Activated CD4-positive, alpha-beta T cell treated with anti-CD3 and anti-CD28 coated beads, Interleukin-2, amount 10 ng/mL, durations not matched to agents 24 days and 14 days (primary cell): ENCODE measurements around the gene DAGLA. TPM values are rescaled to one million over a fixed set of nuclear protein-coding genes. Genes with fewer than 3 reads are reported as not detected.

ENCODE experiments used
- DNase-seq: peaks from one replicate; pipeline ENCODE4 v3.0.0; 2022
- H3K27ac Mint-ChIP-seq: one replicate; pipeline ENCODE4 v1.8.0; 2022; ENCODE audit warnings: mild to moderate bottlenecking, mixed read lengths
- H3K27me3 Mint-ChIP-seq: one replicate; pipeline ENCODE4 v1.8.0; 2022; ENCODE audit warnings: mixed read lengths
- H3K36me3 Mint-ChIP-seq: one replicate; pipeline ENCODE4 v1.8.0; 2022; ENCODE audit warnings: low read depth, mild to moderate bottlenecking, mixed read lengths
- H3K4me1 Mint-ChIP-seq: one replicate; pipeline ENCODE4 v1.8.0; 2021; ENCODE audit warnings: mixed read lengths
- H3K4me3 Mint-ChIP-seq: one replicate; pipeline ENCODE4 v1.8.0; 2022; ENCODE audit warnings: mild to moderate bottlenecking, moderate library complexity, mixed read lengths
- H3K9me3 Mint-ChIP-seq: one replicate; pipeline ENCODE4 v1.8.0; 2021; ENCODE audit warnings: mixed read lengths
- intact Hi-C: fragments of 100-400 bp; cut with micrococcal nuclease; formaldehyde crosslinking; loops from one replicate; pipeline ENCODE4 v1.15.1; 2023
- total RNA-seq: library from RNA; stranded (reverse); gene quantifications from 2 replicates; pipeline ENCODE4 v1.2.3, GENCODE V29; 2022

DAGLA gene
- total RNA-seq, 1 donor from 2014 or later, result 0.14 TPM

DNA sequence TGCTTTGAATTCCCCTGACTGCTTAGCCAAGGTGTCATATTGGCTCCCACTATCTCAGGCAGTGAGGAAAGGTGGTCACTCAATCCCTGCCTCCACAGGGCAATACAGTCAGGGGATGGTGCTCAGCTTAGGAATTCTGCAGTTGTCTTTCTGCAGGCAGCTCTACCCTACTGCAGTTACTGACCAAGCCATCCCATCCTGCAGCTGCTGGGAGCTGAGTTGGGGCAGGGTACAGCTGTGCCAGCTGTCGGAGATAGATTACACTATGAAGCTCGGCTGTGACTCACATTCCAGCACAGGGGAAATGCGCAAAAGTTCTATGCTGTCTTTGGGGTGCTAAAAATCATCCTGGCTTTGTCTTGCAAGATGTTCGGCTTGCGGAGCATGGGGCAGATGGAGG is 4.4 kb upstream of the DAGLA start:
- no peak overlapping the region for H3K4me3 Mint-ChIP-seq
- peaks cover 2% of the 10 kb centered on the region for H3K4me1 Mint-ChIP-seq
- no peaks in the 10 kb centered on the region for H3K36me3 Mint-ChIP-seq
- intact Hi-C loops, result no loop called here
- H3K27ac Mint-ChIP-seq, result no peak overlapping the region
- DNase-seq, result no peak
- H3K27me3 Mint-ChIP-seq, result peaks cover 41% of the 10 kb centered on the region
- no peaks in the 10 kb centered on the region for H3K9me3 Mint-ChIP-seq

DNA sequence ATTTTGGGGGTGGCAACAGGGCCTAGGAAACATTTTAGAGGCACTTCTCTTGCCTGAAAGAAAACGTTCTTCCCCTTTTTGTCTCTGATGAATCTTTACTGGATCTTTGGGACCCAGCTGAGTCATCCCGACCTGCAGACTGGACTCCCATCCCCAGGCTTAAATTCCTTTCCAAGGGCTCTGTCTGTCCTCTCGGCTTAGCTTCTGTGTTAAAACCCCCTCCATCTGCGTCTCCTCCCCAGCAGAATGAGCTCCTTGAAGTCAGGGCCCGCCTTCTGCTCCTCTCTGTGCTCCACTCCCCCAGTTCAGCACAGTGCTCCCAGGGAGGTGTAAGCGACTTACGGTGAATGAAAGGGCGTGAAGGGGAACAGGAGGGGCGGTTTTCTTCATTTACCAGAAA is 895 bp upstream of the DAGLA start:
- no peaks in the 10 kb centered on the region for H3K36me3 Mint-ChIP-seq
- H3K27me3 Mint-ChIP-seq, result peaks cover 38% of the 10 kb centered on the region
- peak overlapping the region; percentile 33 for H3K4me3 Mint-ChIP-seq
- peaks cover 5% of the 10 kb centered on the region for H3K4me1 Mint-ChIP-seq
- no peaks in the 10 kb centered on the region for H3K9me3 Mint-ChIP-seq
- intact Hi-C loops, result no loop called here
- H3K27ac Mint-ChIP-seq, result peak overlapping the region; percentile 38
- DNase-seq, result no peak

DNA sequence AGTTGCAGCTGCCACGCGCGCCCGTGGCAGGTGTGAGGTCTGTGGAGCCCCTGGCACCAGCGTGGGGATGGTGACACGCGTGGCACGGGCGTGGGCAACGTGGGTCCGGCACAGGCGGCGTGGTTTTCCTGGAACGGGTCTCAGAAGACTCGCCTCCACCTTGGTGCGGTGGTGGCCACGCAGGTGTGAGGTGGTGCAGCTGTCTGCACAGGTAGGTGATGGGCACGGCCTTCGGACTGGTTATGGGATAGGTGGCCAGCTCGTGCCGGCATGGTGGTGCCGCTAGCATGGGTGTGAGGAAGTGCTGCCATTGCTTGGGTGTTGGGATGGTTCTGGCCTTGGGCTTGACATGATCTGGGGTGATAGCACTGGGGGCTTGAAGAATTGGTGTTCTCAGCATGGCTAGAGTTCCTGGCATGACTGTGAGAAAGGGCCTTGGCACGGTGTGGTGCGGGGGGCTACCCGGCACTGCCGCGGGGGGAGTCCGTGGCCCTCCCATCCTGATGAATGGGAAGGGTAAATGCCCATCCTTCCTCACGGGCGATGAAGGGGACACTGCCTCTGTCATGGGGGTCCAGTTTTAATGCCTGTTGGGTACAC is 531 bp downstream of the DAGLA start:
- H3K36me3 Mint-ChIP-seq, result no peaks in the 10 kb centered on the region
- H3K27me3 Mint-ChIP-seq, result peaks cover 29% of the 10 kb centered on the region
- intact Hi-C loops, result loop anchor here (1.0 kb wide), 1 partner anchor 53 kb away; no protein-coding TSS in a partner anchor
- DNase-seq, result peak; percentile 58
- H3K4me1 Mint-ChIP-seq, result peaks cover 5% of the 10 kb centered on the region
- no peaks in the 10 kb centered on the region for H3K9me3 Mint-ChIP-seq
- H3K27ac Mint-ChIP-seq, result peak overlapping the region; percentile 9
- peak overlapping the region; percentile 75 for H3K4me3 Mint-ChIP-seq

DNA sequence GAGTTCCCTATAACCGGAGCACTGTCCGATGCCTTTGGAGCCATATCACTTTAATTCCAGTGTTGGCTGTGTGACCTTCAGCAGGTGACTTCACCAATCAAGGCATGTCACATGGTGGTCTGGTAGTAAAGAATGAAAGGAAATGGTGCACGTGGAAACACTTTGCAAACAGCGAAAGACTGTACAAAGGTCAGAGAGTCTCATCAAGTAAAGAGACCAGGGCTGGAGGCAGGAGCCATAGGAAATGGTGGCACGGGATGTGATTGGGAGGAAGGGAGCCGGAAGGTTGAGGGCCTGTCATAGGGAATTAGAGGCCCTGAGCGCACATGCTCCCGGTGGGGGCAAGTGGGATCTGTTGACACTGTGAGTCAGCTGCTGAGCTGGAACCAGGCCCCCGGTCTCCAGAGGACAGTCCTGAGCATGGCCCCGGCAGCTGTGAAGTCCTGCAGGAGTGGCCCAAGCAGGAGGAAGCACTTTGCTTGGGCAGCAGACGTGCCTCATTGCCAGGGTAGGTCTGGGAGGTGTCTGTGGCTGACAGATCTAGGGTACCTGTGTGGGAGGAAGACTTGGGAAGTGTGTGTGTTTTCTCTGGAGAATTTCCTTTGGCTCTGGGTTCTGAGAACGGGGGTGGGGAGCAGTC is 2.0 kb downstream of the DAGLA start:
- no peaks in the 10 kb centered on the region for H3K36me3 Mint-ChIP-seq
- H3K4me1 Mint-ChIP-seq, result peaks cover 5% of the 10 kb centered on the region
- peak; percentile 58 for DNase-seq
- H3K27ac Mint-ChIP-seq, result no peak overlapping the region
- no peak overlapping the region for H3K4me3 Mint-ChIP-seq
- no peaks in the 10 kb centered on the region for H3K9me3 Mint-ChIP-seq
- intact Hi-C loops, result no loop called here
- peaks cover 27% of the 10 kb centered on the region for H3K27me3 Mint-ChIP-seq

DNA sequence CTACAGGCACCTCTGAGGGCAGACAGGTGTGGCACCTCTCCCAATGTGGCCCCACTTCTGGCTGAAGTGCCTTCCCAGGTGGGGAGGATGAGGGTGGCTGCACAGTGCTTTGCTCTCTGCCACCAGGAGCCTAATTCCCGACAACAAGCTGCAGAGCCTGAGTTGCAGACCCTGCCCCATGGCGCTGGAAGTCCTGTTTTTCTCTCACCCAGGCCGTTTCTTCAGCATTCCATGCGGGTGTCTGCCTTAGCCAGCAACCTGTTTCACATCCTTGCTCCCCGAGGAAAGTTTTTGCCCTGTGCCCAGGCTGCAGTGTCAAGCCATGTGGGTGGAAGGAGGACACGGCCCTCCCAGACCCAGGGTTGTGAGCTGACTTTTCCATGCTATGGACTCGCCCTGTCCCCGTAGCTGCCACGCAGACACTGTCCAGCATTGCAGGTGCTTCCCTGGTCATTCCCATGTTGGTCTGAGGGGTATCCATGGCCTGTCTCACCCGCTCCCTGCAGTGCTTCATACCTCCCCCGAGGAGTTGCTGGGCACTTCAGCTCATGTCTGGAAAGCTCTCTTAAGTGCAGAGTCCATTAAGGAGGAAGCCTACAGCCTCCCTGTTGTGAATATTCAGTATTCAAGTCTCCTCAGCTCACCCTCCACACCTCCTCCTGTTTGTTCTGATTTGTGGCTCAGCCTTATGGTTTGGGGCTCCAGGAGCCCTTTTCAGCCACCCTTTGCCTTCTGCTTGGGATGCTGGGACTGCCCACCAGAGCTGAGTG is 2.9 kb downstream of the DAGLA start:
- Mint-ChIP-seq H3K36me3 (no peaks in the 10 kb centered on the region), H3K4me3 (no peak overlapping the region), H3K27me3 (peaks cover 27% of the 10 kb centered on the region), H3K9me3 (no peaks in the 10 kb centered on the region), H3K4me1 (peaks cover 5% of the 10 kb centered on the region), H3K27ac (no peak overlapping the region)
- no peak for DNase-seq
- intact Hi-C loops, result no loop called here

DNA sequence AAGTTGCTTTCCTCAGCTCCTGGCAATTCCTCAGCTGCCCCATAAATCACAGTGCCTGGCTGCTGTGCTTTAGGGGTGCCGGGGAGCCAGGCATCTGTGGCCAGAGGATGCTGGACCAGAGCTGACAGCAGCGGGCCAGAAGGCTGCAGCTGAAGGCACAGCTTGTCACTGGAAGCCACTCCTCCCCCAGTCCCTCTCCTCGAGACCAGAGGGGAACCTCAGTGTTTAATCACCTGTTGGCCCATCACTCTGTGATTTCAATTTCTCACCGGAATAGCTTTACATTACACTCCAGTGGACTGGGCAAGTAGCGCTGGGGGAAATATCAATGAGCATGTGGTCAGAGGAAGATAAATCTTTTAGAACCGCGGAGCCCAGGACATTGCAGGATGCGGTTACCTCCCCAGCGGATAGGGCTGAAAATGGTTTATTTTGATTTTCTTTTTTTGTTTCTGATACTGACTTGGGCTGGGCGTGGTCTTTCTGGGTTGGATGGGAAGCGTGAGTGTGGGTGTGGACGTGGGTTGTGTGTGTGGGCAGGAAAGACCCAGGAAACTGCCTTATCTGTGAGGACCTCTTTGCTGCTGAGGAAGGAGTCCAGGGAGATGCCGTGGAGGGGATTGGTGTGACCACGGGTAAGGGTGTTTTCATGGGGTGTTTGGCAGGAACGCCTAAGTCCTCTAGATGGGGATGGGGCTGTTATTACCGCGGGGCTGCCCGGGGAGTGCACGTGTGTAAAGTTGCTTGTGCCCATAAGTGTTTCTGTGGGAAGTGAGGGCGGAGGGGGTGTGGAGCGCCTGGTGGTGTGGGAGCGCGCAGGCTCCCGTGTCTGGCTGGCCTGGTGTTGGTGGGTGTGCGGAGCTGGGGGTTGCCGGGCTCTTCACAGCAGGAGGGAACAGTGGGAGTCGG is 4.0 kb downstream of the DAGLA start:
- no peaks in the 10 kb centered on the region for H3K36me3 Mint-ChIP-seq
- no peak overlapping the region for H3K27ac Mint-ChIP-seq
- peaks cover 21% of the 10 kb centered on the region for H3K27me3 Mint-ChIP-seq
- H3K4me3 Mint-ChIP-seq, result no peak overlapping the region
- H3K4me1 Mint-ChIP-seq, result peaks cover 5% of the 10 kb centered on the region
- no peaks in the 10 kb centered on the region for H3K9me3 Mint-ChIP-seq
- DNase-seq, result peak; percentile 84
- intact Hi-C loops, result loop anchor here (1.0 kb wide), 1 partner anchor 12 kb away; no protein-coding TSS in a partner anchor

DNA sequence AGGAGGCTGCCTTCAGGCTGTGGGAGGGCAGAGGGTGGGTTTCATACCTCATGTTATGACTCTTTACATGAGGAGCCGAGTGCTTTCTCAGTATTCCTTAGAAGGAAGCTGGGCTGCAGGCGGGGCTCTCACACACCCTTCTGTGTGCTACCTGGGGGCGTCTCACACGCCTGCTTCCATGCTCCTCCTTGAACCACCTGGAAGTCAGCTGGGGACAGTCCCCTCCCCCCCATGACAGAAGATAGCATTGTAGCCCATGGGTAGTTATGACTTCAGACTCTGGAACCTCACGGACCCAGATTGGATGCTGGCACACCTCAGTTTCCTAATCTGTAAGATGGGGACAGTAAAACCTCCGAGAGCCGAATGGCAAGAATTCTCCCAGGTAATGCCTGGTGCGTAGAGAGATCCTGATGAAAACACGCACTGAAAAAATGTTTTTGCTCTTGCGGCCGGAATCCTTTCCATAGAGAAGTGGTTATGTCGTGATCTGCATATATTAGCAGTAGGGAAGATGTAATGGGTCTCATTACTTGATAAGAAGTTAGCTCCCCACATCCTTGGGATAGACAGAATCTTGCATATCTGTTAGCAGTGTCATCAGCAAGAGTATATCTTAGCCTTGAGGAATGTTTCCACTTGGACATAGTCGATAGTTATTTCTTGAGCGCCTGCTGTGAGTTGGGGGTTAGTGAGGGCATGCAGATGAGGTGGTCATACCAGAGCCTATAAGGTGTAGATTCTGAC is 4.9 kb downstream of the DAGLA start:
- H3K4me3 Mint-ChIP-seq, result no peak overlapping the region
- peaks cover 5% of the 10 kb centered on the region for H3K4me1 Mint-ChIP-seq
- intact Hi-C loops, result loop anchor here (1.0 kb wide), 1 partner anchor 11 kb away; no protein-coding TSS in a partner anchor
- no peak overlapping the region for H3K27ac Mint-ChIP-seq
- peaks cover 19% of the 10 kb centered on the region for H3K27me3 Mint-ChIP-seq
- H3K9me3 Mint-ChIP-seq, result no peaks in the 10 kb centered on the region
- H3K36me3 Mint-ChIP-seq, result no peaks in the 10 kb centered on the region
- DNase-seq, result no peak

DNA sequence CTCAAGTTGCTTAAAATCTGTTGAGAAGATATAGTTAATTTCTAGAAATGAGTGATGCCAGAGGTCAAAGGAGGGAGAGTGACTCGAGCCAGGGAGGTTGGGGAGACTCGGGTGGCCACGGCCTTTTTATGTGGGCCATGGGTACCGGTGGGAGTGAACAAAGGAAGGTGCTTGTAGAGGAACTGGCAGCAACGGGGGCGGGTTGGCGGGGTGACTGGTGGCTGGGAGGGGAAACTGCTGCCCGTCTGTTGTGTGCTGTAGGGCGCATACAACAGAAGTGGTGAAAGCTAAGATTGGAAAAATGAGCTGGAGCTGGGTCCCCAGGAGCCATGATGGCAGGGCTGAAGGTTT is 5.4 kb downstream of the DAGLA start:
- Mint-ChIP-seq H3K27me3 (peaks cover 20% of the 10 kb centered on the region), H3K27ac (peak overlapping the region; percentile 20), H3K9me3 (no peaks in the 10 kb centered on the region), H3K4me1 (peaks cover 5% of the 10 kb centered on the region), H3K4me3 (peak overlapping the region; percentile 8), H3K36me3 (no peaks in the 10 kb centered on the region)
- DNase-seq, result no peak
- intact Hi-C loops, result no loop called here

DNA sequence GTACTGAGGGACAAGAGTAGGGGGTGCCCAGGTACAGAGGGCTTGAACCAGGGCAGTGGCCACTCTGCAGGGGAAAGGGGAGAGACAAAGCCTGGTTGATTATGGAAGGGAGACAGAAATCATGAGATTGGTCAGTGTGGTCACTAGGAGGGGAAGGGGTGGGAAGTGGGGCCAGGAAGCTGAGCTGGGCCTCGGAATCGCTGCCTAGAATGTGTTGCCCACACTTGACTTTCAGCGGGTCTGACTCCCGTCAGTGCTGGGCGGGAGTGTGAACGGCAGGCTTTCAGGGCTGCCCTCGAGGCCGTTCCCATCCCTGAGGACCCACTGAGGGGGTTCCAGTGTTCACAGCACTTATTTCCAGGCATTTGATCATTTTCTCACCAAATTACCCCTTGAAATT is 5.9 kb downstream of the DAGLA start:
- Mint-ChIP-seq H3K27ac (peak overlapping the region; percentile 20), H3K9me3 (no peaks in the 10 kb centered on the region), H3K4me1 (peaks cover 2% of the 10 kb centered on the region), H3K36me3 (no peaks in the 10 kb centered on the region), H3K27me3 (peaks cover 16% of the 10 kb centered on the region), H3K4me3 (peak overlapping the region; percentile 8)
- no peak for DNase-seq
- intact Hi-C loops, result no loop called here

DNA sequence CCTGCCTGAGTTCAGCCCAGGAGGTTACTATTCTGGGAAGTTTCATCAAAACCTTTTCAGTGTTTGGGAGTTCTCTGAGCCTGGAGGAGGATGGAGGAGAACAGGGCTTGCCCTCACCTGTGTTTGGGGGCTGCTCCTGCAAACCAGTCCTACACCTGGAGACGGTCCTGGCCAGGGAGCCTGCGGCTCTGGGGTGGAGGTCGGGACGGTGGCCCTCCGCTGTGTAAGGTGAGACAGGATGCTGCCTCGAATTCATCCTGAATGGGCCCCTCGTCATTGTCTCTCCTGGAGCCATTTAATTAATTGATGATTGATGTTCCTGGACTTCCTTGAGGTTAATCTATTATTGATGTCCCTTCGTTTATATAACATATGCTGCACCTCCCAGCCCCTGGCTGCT is 6.3 kb downstream of the DAGLA start:
- H3K9me3 Mint-ChIP-seq, result no peaks in the 10 kb centered on the region

DNA sequence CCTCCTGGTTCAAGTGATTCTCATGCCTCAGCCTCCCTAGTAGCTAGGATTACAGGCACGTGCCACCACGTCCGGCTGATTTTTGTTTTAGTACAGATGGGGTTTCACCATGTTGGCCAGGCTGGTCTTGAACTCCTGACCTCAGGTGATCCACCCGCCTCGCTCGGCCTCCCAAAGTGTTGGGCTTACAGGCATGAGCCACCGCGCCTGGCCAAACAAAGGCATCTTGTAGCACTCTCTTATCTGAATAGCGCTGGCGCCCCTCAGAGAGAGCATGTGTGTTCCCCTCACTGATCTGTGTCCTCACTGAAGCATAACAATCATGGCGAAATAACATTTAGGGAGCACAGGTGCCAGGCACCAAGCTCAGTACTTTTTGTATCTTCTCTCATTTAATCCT is 7.2 kb downstream of the DAGLA start:
- H3K9me3 Mint-ChIP-seq, result no peaks in the 10 kb centered on the region
- H3K4me3 Mint-ChIP-seq, result no peak overlapping the region
- H3K36me3 Mint-ChIP-seq, result no peaks in the 10 kb centered on the region
- H3K27me3 Mint-ChIP-seq, result peaks cover 13% of the 10 kb centered on the region
- no peak overlapping the region for H3K27ac Mint-ChIP-seq
- intact Hi-C loops, result no loop called here
- H3K4me1 Mint-ChIP-seq, result no peaks in the 10 kb centered on the region
- DNase-seq, result no peak

More for the DNA sequence above, 6.3 kb downstream of the DAGLA start:
- no peak overlapping the region for H3K27ac Mint-ChIP-seq
- no peak for DNase-seq
- H3K27me3 Mint-ChIP-seq, result peaks cover 13% of the 10 kb centered on the region
- intact Hi-C loops, result no loop called here
- no peaks in the 10 kb centered on the region for H3K36me3 Mint-ChIP-seq
- no peak overlapping the region for H3K4me3 Mint-ChIP-seq
- peaks cover 2% of the 10 kb centered on the region for H3K4me1 Mint-ChIP-seq

DNA sequence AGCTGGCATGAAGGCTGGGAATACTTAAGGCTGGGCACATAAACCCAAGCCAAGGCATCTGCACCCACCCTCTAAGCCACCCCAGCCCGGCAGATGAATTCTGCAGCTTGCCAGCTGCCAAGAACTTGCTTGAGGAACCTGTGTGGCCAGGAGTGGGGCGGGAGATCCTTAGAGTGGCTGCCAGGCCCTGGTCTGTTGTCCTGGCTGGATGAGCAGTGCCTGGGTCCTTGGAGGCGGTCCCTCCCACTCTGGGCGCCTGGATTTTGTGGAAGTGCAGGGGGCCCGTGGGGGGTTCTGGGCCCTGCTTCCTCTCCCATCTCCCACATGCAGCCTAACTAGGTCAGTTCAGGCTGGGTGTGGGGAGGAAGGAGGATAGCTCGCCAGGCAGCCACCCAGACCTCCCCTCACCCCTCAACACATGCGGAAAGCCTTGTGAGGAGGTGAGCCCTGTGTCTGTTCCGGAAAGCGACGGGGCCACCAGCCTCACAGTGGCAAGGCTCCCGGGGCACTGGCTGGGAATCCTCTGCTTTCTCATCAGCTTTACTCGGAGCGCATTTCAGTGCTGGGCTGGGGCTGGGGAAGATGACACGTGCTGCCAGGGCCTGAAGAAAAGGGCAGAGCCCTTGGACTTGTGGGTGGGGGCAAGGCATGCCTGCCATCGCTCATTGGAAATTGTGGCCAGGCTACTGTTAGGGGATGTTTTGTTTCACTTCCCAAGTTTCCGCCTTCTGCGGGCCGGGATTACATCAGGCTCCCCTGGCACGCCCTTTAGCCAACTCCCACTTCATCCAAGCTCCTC is 8.4 kb downstream of the DAGLA start:
- intact Hi-C loops, result no loop called here
- Mint-ChIP-seq H3K36me3 (no peaks in the 10 kb centered on the region), H3K27ac (no peak overlapping the region), H3K9me3 (no peaks in the 10 kb centered on the region), H3K27me3 (peaks cover 13% of the 10 kb centered on the region), H3K4me3 (no peak overlapping the region), H3K4me1 (no peaks in the 10 kb centered on the region)
- no peak for DNase-seq
